ENCODE results near the gene LHFPL2.
"Not testable (repeated sequence)": the region's sequence is repeated elsewhere in the genome, so short reads cannot be mapped to it uniquely, and the experiment has no call there.

The LHFPL2 gene

DNA sequence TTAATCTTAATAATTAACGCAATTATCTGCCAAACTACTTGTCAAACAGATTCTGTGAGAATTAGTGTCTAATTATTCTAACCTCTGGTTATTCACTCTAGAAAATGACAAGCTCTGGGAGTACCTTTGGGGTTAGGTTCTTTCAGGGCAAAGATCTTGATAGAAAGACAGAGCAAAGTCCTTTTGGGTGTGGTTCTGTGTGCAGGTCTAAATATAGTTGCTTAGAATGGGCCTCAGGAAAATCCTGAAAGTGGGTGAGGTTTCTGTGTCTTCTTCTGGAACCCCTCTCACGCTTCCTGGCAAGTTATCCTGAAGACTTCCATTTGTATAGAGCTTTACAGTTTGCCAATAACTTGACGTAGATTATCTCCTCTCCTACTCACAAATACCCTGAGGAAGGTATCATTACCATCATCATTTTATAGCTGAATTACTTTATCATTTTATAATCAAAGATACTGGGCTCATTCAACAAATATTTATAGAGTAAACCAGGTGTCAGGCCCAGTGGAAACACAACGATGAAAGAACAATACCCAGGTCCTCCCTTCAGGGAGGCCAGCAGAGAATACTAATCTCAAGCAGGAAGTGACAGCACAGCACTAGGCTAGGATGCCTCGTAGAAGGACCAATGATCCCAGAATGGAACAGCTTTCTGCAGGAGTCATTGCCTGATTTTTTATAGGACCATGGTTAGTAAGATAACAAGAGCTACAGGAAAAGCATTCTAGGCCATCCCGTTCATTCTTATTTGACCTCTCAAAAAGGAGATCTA, 27.6 kb upstream of the LHFPL2 start:
- no peak for DNase-seq (ENCODE audit: low spot score in 2 of 2)
- H3K4me1 ChIP-seq: peaks cover 5% of the 10 kb centered on the region; the same call in 1 of the 2 replicates
- H3K36me3 ChIP-seq (replicated peaks): no peaks in the 10 kb centered on the region
- H3K9me3 ChIP-seq: no peaks in the 10 kb centered on the region
- in situ Hi-C loops (cut with MboI; ENCODE audit: low sequenced_read_pairs): no loop called here
- no peaks in the 10 kb centered on the region for H3K27me3 ChIP-seq (ENCODE audit: low read depth)
- H3K4me3 ChIP-seq: no peak overlapping the region

DNA sequence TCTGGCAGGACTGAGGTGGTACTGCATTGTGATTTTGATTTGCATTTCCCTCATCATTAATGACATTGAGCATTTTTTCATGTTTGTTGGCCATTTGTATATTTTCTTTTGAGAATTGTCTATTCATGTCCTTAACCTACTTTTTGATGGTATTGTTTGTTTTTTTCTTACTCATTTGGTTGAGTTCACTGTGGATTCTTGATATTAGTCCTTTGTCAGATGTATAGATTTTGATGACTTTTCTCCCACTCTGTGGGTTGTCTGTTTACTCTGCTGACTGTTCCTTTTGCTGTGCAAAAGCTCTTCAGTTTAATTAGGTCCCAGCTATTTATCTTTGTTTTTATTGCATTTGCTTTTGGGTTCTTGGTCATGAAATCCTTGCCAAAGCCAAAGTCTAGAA, 25.3 kb upstream of the LHFPL2 start:
- H3K36me3 ChIP-seq (replicated peaks); H3K4me3 ChIP-seq; H3K27me3 ChIP-seq (ENCODE audit: low read depth); in situ Hi-C loops (cut with MboI; ENCODE audit: low sequenced_read_pairs); H3K9me3 ChIP-seq; DNase-seq (ENCODE audit: low spot score in 2 of 2); H3K4me1 ChIP-seq: not testable (repeated sequence)

DNA sequence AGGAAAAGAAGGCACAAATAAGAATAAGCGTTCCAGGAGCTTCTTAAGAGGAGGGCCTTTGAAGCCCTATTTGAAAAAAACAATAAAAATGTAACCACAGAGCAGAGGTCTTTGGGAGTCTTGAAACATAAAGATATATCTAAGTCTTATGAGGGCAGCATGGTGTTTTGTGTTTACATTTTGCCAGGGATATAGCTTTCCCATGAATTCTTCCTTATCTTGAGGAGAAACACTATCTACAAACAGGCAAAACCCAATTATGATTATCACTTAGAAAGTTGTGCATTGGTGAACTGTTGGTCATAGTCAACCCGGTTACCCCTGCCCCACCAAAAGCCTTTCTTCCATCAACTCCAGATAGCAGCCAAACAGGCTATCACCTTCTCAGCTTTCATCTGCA, 23.6 kb upstream of the LHFPL2 start:
- Histone ChIP-seq H3K4me3 (no peak overlapping the region), H3K9me3 (no peaks in the 10 kb centered on the region), H3K4me1 (no peaks in the 10 kb centered on the region), H3K27me3 (ENCODE audit: low read depth) (no peaks in the 10 kb centered on the region), H3K36me3 (replicated peaks) (no peaks in the 10 kb centered on the region)
- in situ Hi-C loops (cut with MboI; ENCODE audit: low sequenced_read_pairs): no loop called here
- no peak for DNase-seq (ENCODE audit: low spot score in 2 of 2)

DNA sequence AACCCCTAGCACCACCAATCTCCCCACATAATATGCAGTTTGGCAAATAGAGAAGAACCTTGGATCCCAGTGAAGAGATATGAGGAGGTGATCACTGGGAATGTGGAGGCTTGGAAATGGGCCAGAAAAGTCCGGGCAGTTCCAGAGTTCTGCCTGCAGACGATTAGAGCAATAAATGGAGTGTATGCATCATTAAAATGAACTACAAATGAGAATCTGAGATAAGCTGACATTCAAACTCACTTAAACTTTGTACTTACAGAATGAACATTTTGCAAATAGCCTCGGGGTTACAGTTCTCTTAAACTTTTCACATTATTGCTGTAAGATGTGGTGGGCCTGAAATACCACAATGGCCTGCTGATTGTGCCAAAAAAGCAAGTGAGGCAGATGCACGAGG, 23.0 kb upstream of the LHFPL2 start:
- in situ Hi-C loops (cut with MboI; ENCODE audit: low sequenced_read_pairs): no loop called here
- Histone ChIP-seq H3K36me3 (replicated peaks) (no peaks in the 10 kb centered on the region), H3K27me3 (ENCODE audit: low read depth) (no peaks in the 10 kb centered on the region), H3K4me1 (no peaks in the 10 kb centered on the region), H3K9me3 (no peaks in the 10 kb centered on the region), H3K4me3 (no peak overlapping the region)
- DNase-seq (ENCODE audit: low spot score in 2 of 2): peak; percentile 8 to 49

DNA sequence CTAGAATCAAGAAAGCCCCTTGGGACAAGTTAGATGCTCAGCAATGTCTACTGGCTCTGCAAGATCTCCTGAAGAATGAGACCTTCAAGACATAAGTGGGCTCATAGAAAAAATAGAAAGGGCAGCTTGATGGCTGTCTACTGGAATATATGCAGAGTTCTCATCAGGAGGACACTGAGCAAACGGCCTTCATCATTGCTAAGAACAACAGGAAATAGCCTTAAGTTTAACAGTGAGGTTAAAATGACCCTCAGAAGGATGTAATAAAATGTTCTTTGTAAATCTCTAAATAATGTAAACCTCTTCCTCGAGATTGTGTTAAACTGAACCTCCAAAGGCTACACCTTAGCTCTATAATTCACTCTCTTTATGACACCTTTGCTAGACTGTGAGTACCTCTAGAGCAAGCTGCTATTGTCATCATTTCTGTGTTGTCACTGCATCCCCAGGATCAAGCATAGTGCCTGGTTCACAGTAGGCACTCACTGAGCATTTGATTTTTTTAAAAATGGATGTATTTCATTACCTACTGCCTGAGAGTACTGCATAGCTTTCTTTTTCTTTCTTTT, 22.2 kb upstream of the LHFPL2 start:
- in situ Hi-C loops (cut with MboI; ENCODE audit: low sequenced_read_pairs): no loop called here
- no peaks in the 10 kb centered on the region for H3K9me3 ChIP-seq
- no peak for DNase-seq (ENCODE audit: low spot score in 2 of 2)
- H3K27me3 ChIP-seq (ENCODE audit: low read depth): no peaks in the 10 kb centered on the region
- H3K4me1 ChIP-seq: no peaks in the 10 kb centered on the region
- no peak overlapping the region for H3K4me3 ChIP-seq
- H3K36me3 ChIP-seq (replicated peaks): no peaks in the 10 kb centered on the region

DNA sequence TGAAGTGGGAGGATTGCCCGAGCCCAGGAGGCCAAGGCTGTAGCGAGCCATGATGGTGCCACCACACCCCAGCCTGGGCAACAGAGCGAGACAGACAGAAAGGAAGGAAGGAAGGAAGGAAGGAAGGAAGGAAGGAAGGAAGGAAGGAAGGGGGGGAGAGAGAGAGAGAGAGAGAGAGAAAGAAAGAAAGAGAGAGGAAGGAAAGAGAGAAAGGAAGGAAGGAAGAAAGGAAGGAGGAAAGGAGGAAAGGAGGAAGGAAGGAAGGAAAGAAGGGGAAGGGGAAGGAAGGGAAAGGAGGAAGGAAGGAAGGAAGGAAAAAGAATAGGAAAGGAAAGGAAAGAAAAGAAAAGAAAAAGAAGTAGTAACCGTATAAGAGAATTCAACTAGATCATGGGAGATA, 20.8 kb upstream of the LHFPL2 start:
- Histone ChIP-seq H3K4me1 (no peaks in the 10 kb centered on the region), H3K4me3 (no peak overlapping the region), H3K9me3 (no peaks in the 10 kb centered on the region), H3K27me3 (ENCODE audit: low read depth) (no peaks in the 10 kb centered on the region), H3K36me3 (replicated peaks) (no peaks in the 10 kb centered on the region)
- in situ Hi-C loops (cut with MboI; ENCODE audit: low sequenced_read_pairs): no loop called here
- no peak for DNase-seq (ENCODE audit: low spot score in 2 of 2)

DNA sequence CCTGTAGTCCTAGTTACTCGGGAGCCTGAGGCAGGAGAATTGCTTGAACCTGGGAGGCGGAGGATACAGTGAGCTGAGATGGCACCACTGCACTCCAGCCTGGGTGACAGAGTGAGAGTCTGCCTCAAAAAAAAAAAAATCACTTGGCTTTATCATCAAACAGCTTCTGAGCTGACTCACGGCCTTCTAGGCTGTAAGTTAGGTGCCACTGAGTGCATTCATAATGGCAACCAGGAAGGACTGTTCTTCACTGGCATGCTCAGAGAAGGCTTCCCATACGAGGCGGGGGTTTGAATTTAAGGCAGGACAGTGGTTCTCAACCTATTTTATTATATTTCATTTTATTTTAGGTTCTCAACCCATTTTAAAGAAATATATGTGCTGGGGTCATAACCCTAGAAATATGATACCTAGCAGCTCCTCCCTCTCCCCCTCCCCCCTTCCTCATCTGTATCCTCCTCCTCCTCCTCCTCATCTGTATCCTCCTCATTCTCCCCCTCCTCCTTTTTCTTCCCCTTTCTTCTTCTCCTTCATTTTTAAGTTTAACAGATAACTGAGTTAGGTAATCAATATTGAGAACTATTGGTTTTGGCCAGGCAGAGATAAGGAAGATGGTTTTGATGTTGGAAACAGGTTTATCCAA, 19.0 kb upstream of the LHFPL2 start:
- H3K27me3 ChIP-seq (ENCODE audit: low read depth): no peaks in the 10 kb centered on the region
- DNase-seq (ENCODE audit: low spot score in 2 of 2): no peak
- no peaks in the 10 kb centered on the region for H3K36me3 ChIP-seq (replicated peaks)
- in situ Hi-C loops (cut with MboI; ENCODE audit: low sequenced_read_pairs): no loop called here
- no peaks in the 10 kb centered on the region for H3K9me3 ChIP-seq
- H3K4me1 ChIP-seq: no peaks in the 10 kb centered on the region
- no peak overlapping the region for H3K4me3 ChIP-seq

DNA sequence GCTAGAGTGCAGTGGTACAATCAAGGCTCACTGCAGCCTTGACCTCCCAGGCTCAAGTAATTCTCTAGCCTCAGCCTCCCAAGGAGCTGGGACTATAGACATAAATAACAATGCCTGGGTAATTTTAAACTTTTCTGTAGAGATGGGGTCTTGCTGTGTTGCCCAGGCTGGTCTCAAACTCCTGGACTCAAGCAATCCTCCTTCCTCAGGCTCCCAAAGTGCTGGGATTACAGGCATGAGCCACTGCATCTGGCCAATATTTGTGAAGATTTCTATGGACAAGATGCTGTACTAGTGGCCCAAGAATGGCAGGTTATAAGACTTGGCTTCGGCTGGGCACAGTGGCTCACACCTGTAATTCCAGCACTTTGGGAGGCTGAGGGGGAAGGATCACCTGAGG, 18.4 kb upstream of the LHFPL2 start:
- DNase-seq (ENCODE audit: low spot score in 2 of 2); H3K9me3 ChIP-seq; H3K36me3 ChIP-seq (replicated peaks); H3K4me1 ChIP-seq; in situ Hi-C loops (cut with MboI; ENCODE audit: low sequenced_read_pairs); H3K27me3 ChIP-seq (ENCODE audit: low read depth); H3K4me3 ChIP-seq: not testable (repeated sequence)

DNA sequence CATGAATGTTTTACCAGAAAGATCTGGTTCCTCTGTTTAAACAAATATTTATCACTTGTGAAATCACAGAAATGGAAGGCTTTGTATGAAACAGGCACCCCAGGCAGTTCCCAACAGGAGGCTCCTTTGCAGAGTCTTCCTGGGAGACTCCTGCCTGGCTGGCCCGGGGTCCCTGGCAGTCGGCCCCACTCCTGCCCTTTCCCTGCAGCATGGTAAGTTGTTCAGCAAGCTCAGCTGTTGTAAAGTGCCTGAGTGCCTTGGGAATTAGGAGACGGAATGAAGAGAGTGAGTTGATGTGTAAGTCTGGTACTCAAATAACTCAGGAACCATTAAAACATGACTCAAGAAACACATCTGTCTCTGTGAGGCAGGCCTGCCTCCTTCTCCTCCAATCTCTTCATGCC, 17.5 kb upstream of the LHFPL2 start:
- Histone ChIP-seq H3K4me3 (no peak overlapping the region), H3K27me3 (ENCODE audit: low read depth) (no peaks in the 10 kb centered on the region), H3K4me1 (no peaks in the 10 kb centered on the region), H3K36me3 (replicated peaks) (no peaks in the 10 kb centered on the region), H3K9me3 (no peaks in the 10 kb centered on the region)
- in situ Hi-C loops (cut with MboI; ENCODE audit: low sequenced_read_pairs): no loop called here
- DNase-seq (ENCODE audit: low spot score in 2 of 2): no peak

DNA sequence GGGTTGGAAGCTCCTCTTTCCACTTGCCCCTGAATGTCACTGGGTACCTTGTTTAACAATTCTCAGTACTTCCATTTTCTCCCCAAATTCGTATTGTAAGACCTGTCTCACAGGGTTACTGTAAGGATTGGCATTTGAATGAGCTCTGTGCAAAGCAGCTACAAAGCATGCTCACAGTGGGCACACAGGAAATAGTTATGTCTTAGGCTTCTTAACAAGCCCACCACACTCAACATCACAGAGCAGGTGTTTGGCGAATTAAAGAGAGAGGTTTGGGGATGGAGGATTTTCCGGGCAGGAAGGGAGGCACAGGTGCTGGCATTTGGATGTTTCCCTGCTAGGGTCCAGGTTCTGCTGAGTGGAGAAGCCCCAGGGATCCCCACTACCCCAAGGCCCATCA, 17.0 kb upstream of the LHFPL2 start:
- Histone ChIP-seq H3K36me3 (replicated peaks) (no peaks in the 10 kb centered on the region), H3K27me3 (ENCODE audit: low read depth) (no peaks in the 10 kb centered on the region), H3K4me1 (no peaks in the 10 kb centered on the region), H3K4me3 (no peak overlapping the region), H3K9me3 (no peaks in the 10 kb centered on the region)
- in situ Hi-C loops (cut with MboI; ENCODE audit: low sequenced_read_pairs): no loop called here
- DNase-seq (ENCODE audit: low spot score in 2 of 2): no peak

DNA sequence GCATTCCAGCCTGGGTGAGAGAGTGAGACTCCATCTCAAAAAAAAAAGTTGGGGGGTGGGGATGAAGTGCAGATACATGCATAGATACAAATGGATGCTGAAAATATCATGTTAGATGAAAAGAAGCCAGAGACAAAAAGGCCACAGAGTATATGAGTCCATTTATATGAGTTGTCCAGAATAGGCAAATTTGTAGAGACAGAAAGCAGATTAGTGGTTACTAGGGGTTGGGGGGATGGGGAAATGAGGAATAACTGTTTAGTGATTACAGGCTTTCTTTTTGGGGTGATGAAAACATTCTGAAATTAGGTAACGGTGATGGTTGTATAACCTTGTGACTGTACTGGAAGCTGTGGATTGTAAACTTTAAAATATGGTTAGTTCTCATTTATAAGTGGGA, 13.8 kb upstream of the LHFPL2 start:
- Histone ChIP-seq H3K27me3 (ENCODE audit: low read depth) (no peaks in the 10 kb centered on the region), H3K9me3 (no peaks in the 10 kb centered on the region), H3K4me1 (no peaks in the 10 kb centered on the region; the same call in 1 of the 2 replicates), H3K36me3 (replicated peaks) (no peaks in the 10 kb centered on the region), H3K4me3 (no peak overlapping the region)
- in situ Hi-C loops (cut with MboI; ENCODE audit: low sequenced_read_pairs): no loop called here
- no peak for DNase-seq (ENCODE audit: low spot score in 2 of 2)

DNA sequence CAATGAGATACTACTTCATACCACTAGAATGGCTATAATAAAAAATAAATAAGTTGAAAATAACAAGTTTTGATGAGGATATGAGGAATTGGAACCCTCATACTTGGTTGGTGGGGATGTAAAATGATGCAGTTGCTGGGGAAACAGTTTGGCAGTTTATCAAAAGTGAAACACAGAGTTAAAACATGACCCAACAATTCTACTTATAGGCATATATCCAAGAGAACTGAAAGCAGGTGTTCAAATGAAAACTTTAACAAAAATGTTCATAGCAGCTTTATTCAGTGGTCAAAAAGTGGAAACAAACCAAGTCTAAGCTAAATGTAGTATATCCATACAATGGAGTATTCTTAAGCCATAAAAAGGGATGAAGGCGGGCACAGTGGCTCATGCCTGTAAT, 13.1 kb upstream of the LHFPL2 start:
- H3K27me3 ChIP-seq (ENCODE audit: low read depth): no peaks in the 10 kb centered on the region
- no peaks in the 10 kb centered on the region; the same call in 1 of the 2 replicates for H3K4me1 ChIP-seq
- no peak for DNase-seq (ENCODE audit: low spot score in 2 of 2)
- H3K36me3 ChIP-seq (replicated peaks): no peaks in the 10 kb centered on the region
- no peak overlapping the region for H3K4me3 ChIP-seq
- H3K9me3 ChIP-seq: no peaks in the 10 kb centered on the region
- in situ Hi-C loops (cut with MboI; ENCODE audit: low sequenced_read_pairs): no loop called here

DNA sequence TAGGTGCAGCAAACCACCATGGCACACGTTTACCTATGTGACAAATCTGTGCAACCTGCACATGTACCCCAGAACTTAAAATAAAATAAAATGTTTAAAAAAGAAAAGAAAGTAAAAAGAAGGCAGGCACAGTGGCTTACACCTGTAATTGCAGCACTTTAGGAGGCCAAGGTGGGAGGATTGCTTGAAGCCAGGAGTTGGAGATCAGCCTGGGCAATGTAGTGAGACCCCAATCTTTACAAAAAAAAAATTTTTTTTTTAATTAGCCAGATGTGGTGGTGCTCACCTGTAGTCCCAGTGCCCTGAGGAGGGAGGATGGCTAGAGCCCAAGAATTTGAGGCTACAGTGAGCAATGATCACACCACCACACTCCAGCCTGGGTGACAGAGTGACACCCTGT, 12.5 kb upstream of the LHFPL2 start:
- in situ Hi-C loops (cut with MboI; ENCODE audit: low sequenced_read_pairs): no loop called here
- H3K4me1 ChIP-seq: no peaks in the 10 kb centered on the region; the same call in 1 of the 2 replicates
- no peaks in the 10 kb centered on the region for H3K27me3 ChIP-seq (ENCODE audit: low read depth)
- no peak overlapping the region for H3K4me3 ChIP-seq
- no peak for DNase-seq (ENCODE audit: low spot score in 2 of 2)
- no peaks in the 10 kb centered on the region for H3K36me3 ChIP-seq (replicated peaks)
- no peaks in the 10 kb centered on the region for H3K9me3 ChIP-seq

DNA sequence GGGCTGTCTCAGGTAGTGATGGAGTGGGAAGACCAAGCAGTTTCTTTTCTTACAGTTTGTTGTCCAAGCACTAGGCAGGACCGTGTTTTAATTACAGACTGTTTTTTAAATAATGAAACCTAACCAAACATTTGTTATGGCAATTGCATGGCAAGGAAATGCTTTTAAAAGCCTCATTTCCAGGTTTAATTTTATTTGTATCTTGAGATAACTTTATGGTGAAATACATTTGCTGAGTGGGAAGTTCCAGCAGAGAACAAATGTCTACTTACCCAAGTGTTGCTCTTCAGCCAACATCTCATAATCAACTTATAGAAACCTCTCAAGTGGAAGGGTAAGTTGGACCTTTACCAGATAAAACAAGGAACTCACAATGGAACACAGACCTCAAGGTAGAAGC, 11.8 kb upstream of the LHFPL2 start:
- no peaks in the 10 kb centered on the region for H3K9me3 ChIP-seq
- in situ Hi-C loops (cut with MboI; ENCODE audit: low sequenced_read_pairs): no loop called here
- H3K4me1 ChIP-seq: no peaks in the 10 kb centered on the region; the same call in 1 of the 2 replicates
- no peak for DNase-seq (ENCODE audit: low spot score in 2 of 2)
- no peaks in the 10 kb centered on the region for H3K27me3 ChIP-seq (ENCODE audit: low read depth)
- H3K4me3 ChIP-seq: no peak overlapping the region
- H3K36me3 ChIP-seq (replicated peaks): no peaks in the 10 kb centered on the region

All from HAP-1 (cell line).